HG03135 (cell line): ENCODE data around the gene APOB.

Source experiments
- ATAC-seq: cut with Tn5 transposase; IDR thresholded peaks from one replicate; pipeline ENCODE4 v1.9.1; 2021; ENCODE audit warnings: mild to moderate bottlenecking, moderate library complexity; ENCODE audit not compliant: unreplicated experiment

Gene APOB, protein sequence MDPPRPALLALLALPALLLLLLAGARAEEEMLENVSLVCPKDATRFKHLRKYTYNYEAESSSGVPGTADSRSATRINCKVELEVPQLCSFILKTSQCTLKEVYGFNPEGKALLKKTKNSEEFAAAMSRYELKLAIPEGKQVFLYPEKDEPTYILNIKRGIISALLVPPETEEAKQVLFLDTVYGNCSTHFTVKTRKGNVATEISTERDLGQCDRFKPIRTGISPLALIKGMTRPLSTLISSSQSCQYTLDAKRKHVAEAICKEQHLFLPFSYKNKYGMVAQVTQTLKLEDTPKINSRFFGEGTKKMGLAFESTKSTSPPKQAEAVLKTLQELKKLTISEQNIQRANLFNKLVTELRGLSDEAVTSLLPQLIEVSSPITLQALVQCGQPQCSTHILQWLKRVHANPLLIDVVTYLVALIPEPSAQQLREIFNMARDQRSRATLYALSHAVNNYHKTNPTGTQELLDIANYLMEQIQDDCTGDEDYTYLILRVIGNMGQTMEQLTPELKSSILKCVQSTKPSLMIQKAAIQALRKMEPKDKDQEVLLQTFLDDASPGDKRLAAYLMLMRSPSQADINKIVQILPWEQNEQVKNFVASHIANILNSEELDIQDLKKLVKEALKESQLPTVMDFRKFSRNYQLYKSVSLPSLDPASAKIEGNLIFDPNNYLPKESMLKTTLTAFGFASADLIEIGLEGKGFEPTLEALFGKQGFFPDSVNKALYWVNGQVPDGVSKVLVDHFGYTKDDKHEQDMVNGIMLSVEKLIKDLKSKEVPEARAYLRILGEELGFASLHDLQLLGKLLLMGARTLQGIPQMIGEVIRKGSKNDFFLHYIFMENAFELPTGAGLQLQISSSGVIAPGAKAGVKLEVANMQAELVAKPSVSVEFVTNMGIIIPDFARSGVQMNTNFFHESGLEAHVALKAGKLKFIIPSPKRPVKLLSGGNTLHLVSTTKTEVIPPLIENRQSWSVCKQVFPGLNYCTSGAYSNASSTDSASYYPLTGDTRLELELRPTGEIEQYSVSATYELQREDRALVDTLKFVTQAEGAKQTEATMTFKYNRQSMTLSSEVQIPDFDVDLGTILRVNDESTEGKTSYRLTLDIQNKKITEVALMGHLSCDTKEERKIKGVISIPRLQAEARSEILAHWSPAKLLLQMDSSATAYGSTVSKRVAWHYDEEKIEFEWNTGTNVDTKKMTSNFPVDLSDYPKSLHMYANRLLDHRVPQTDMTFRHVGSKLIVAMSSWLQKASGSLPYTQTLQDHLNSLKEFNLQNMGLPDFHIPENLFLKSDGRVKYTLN (N-terminal part only)

GRCh38 chr2:21043744-21044532 is at the start of gene APOB:
Gene APOB (minus strand): TSS chr2:21044073. CDS start chr2:21043945, 128 bp downstream.
- no peak for ATAC-seq

DNA sequence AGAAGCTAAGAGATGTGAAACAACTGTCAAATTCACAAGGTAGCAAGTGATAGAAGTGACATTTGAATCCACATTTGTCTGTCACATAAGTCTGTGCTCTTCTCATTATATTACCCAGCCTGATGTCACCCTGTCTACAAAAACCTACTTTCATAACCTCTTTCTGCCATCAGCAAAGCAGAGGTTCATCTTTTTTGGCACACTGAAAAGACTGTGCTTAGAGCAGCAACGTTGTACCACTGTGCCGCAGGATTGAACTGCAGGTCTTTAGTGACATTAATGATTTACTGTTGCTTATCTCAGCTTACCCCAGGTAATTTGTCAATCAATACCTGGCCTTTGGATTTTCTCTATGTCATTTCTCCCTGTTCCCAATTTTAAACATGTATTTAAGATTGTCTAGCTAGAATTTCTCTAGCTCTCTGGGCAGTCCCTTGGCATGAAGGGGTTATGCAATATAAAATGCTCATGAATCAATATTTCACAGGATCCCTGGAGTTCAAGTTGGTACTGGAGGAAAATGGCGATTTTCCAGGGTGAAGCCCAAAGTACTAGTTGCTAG is 48.5 kb upstream of the APOB start:
- ATAC-seq: no peak

DNA sequence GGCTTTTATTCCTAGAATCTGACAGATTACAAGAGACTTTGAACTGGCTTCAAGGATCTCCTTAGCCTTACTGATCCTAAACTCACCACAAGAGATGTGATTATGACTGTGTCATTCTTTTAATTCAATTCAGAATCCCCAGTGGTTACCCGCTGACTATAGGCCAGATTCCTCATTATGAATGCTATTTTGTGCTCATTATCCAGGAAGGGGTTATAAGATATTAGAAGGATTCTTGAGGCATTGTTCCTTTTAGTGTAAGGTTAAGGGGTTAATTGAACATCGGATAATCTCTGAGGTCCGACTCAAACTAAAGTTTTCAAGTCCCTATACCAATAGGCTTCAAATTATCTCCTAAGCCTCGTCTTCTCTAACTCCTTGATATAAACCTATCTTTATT is 40.5 kb upstream of the APOB start:
- no peak for ATAC-seq

- ATAC-seq: no peak
Observed at GRCh38 chr2:21083482-21083881, 39.6 kb upstream of the APOB start.

DNA sequence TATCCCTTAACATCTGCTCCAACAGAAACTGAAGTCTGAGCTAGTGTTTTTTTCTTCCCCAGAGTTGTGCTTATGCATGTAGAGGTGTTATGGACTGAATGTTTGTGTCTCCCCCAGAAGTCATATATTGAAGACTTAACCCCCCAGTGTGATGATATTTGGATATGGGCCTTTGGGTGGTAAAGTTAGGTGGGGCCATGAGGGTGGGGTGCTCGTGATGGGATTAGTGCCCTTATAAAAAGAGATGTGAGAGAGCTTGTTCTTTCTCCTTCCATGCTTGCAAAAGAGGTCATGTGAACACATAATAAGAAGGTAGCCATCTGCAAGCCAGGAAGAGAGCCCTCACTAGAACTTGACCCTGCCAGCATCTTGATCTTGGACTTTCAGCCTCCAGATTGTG is 34.4 kb upstream of the APOB start:
- no peak for ATAC-seq

DNA sequence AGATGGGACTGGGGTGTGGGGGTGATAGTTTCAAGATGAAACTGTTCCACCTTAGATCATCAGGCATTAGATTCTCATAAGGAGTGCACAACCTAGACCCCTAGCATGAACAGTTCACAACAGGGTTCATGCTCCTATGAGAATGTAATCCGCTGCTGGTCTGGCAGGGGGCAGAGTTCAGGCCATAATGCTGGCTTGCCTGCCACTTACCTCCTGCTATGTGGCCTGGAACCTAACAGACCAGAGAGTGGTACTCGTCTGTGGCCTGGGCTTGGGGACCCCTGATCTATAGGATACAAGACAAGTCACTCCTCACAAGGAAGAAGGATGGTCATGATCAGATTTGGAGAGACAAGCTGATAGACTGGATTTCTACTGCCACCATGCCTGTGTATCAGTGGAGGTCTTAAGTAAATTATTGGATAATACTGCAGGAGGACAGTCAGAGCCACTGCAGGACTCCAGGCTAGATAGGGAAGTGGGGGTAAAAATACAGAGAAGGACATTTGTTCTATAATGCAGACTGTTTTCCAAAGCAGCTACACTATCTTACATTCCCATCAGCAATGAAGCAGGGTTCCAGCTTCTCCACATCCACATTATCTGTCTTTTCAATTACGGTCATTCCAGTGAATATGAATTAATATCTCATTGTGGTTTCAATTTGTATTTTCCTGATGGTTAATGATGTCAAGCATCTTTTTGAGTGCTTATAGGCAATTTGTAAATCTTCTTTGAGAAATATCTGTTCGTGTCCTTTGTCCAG is 28.8 kb upstream of the APOB start:
- ATAC-seq: no peak

GRCh38 chr2:21070341-21071257 is 26.7 kb upstream of the APOB start:
- ATAC-seq: no peak

DNA sequence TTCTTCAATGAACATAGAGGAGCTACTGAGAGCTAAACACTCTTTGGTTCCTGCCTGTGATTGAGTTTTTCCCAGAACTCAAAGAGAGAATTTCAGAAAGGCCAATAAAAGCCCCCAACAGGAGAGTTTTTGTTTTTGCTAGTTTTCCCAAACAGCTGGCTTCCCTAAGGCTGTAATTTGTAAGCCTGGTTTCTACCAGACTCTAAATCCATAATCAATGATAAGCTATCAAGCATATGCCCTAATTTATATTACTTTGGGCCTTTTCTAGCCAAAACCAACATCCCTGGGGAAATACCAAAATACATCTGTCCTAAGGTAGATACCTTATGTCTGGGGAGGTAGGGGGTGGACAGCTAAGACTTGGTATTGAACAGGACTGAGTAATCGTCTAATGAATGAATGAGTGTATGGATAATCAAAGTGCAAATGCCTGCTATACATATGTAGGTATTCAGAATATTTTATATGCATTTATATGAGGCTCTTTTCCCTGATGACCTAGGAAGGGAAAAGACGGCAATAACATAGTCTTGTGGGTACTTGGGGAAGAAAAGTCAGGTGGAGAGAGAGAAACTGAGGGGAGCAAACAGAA is 26.0 kb upstream of the APOB start:
- ATAC-seq: no peak

DNA sequence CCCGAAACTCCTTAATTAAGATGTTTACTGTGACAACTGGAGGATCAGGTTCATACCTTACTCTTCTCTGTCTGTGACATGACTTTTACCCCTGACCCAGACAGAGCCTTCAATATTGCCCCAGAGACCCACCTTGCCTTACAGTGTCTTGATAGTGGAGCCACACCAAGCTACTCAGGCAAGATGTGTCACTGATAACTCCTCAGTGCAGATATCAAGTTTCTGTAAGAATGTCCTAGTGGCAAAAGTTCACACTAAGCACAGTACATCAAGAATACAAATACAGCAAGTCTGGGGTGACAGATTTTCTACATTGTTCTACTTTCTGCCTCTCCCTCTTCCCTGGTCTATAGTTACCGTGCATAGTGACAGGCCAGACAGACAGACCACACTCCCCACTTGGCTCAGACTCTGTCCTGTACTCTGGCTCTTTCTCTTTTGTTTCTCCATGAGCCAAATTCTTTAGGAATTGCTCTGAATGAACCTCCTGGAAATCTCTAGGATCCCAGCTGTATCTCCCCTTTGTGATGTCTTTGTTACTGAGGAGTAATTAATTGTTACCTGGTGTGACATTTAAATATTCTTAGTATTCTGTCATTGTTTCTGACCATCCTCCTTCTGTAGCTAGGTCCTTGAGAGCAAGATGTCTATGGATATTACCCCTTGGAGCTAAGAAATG is 24.1 kb upstream of the APOB start:
- ATAC-seq: no peak

GRCh38 chr2:21067125-21067524 is 23.3 kb upstream of the APOB start:
- no peak for ATAC-seq

- no peak for ATAC-seq
Observed at GRCh38 chr2:21059885-21060610, 16.2 kb upstream of the APOB start.

DNA sequence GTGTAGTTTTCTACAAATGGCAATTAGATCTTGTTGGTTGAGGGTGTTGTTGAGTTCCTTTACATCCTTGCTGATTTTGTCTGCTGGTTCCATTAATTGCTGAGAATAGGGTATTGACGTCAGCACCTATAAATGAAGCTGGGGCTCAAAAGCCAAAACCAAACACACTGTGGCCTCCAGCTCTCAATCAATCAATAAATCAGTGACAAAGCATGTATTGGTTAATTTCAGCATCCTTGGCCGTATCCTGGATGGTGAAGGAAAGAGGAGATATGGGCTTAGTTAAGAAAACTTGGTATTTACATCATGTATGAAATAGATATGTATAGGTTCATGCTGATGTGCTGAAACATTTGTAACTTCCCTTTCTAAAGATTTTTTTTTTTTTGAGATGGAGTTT is 13.2 kb upstream of the APOB start:
- ATAC-seq: no peak

DNA sequence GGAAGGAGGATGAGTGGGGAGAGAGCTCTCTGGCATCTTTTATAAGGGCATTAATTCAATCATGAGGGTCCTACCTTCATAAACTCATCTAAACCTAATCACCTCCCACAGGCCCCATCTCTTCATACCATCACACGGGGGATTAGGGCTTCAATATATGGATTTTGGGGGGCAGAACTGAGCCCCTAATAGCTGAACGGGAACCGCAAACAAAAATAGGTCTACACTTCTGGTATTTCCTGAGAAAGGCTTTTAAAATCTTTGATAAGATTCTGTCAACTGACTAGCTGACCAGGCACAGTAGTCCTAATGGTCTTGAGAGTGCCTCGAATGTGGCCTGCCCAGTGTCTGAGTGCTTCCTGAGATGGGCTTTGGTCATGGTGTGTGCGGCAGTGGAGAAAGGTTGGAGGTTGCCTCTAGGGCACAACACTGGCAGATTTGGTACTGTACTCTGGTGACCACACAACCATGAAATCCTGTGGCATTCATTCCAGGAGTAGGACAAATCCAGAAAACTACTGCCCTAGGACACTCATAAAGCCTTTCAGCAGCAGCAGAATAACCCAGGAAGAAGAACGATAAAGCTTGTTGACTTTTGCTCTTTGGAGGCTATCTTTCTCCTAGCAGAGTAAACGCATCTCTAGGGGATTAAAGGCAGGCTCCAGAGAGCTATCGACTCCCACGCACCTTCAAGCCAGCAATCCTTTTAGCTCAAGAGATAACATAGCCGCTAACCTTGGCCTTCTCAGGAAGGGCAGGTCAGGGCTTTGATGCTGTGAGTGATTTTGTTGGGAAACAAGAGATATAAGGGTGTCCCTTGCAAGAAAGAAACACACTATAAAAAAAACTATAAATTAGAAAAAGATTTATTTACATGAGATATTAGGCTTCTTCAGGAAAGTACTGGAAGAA is 12.3 kb upstream of the APOB start:
- no peak for ATAC-seq

- no peak for ATAC-seq
Observed at GRCh38 chr2:21055451-21055850, 11.6 kb upstream of the APOB start.

DNA sequence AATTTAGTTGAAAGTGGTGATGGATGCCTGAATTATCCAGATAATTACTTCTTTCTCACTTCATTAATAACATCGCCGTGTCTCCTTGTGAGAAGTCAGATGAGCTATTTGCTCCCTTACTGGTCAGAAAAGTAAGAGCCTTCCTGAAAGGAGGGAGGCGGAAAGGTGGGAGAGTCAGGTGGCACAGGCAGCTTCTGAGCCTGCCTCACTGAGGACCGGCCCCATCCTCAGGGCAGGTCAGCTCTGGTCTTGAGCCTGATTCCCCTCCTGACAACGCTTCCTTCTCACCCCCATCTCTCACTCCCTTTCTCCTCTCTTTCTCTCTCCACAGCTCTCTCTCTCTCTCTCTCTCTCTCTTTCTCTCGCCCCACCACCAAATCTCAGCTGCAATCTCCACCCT is 10.1 kb upstream of the APOB start:
- ATAC-seq: no peak

DNA sequence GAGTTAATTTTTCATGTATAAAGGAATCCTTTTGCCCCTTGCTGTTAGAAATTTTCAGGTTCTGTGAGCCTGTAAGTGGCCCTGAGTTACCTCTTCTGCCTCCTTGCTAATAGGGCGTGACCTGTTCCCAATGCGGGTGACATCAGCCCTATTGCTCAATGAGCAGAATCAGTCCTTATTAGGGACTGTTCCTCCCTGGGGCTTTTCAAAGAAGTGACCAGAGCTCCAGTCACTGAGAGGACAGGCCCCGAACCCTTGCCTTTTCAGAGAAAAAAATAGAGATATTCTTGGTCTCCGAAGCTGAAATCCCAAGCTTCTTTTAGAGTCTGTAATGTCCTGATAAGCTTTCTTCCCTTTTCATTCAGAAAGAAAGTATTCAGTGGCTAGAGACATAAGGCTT is 8.2 kb upstream of the APOB start:
- ATAC-seq: no peak
